Pancreas (tissue), 10 donors: Measurements from ENCODE around the gene KLHL10. TPM values are rescaled to one million over a fixed set of nuclear protein-coding genes. Genes with fewer than 3 reads are reported as not detected.
"Not testable (repeated sequence)": the region's sequence is repeated elsewhere in the genome, so short reads cannot be mapped to it uniquely, and the experiment has no call there.

Experiments used
- ATAC-seq, 4 donors: fragments of 200-7000 bp; cut with Tn5 transposase; one replicate each; pipeline versions ENCODE4 v1.8.0 to v1.9.1; 2020; ENCODE audit warnings: mild to moderate bottlenecking in 4 of 4, moderate library complexity in 4 of 4
- DNase-seq, 6 donors: peaks; one replicate each; pipeline ENCODE4 v3.0.0-alpha.2; 2020
- FAIRE-seq: peaks from 2 replicates; lab custom pipeline; 2012; peaks lifted over from hg19 to GRCh38; lab: Jason Lieb, UNC
- H3K27ac ChIP-seq, 4 donors: fragments of 200-600 bp; sonication (generic); 1 replicate in 3 of 4; 2 replicates in 1 of 4; pipeline versions ENCODE4 v1.5.0 to v1.8.0; 2020
- H3K27me3 ChIP-seq, 4 donors: fragments of 200-600 bp; one replicate each; pipeline ENCODE4 v1.8.0; 2021
- H3K36me3 ChIP-seq, 3 donors: fragments of 200-600 bp; sonication (generic) in 1 of 3; one replicate each; pipeline versions ENCODE4 v1.5.0 to v1.8.0; 2020 to 2021
- H3K4me1 ChIP-seq, 3 donors: fragments of 200-600 bp; one replicate each; pipeline ENCODE4 v1.8.0; 2021
- H3K4me3 ChIP-seq, 4 donors: fragments of 200-600 bp; sonication (generic) in 2 of 4; one replicate each; pipeline versions ENCODE4 v1.5.0 to v1.8.0; 2020 to 2021
- H3K9me3 ChIP-seq, 4 donors: fragments of 200-600 bp; one replicate each; pipeline ENCODE4 v1.8.0; 2021
- WGBS, 2 donors: extraction: QIAGEN DNeasy Blood & Tissue Kit; methylation state at CpG; one replicate each; pipeline ENCODE4 v1.1.7; 2013; 5-methylcytosine and 5-hydroxymethylcytosine counted together
- intact Hi-C, 3 donors: fragments of 100-400 bp; cut with DNase I; formaldehyde crosslinking; loops; one replicate each; pipeline versions ENCODE4 v1.11.1 to v1.14.2; 2022
- polyA plus RNA-seq, 2 donors: library from polyadenylated mRNA; stranded (reverse); fragments of 200-250 nt; gene quantifications; one replicate each; pipeline ENCODE4 v1.2.3, GENCODE V29; 2013
- total RNA-seq, 6 donors: library from RNA; stranded (reverse); fragmentation: NEBNext Ultra II Directional in 4 of 6; extraction: Animal tissue kit (Norgen Biotek cat#: 25700) in 4 of 6; gene quantifications; one replicate each; pipeline versions ENCODE4 v1.2.1 to v1.2.4, GENCODE V29; 2021 to 2023
- TF ChIP-seq, protein P1 (sequence below), 4 donors: fragments of 200-600 bp; sonication (generic) in 3 of 4; IDR thresholded peaks; one replicate each; pipeline versions ENCODE4 v1.5.0 to v1.8.0; 2021; ENCODE audit warnings: antibody characterized with exemption in 4 of 4
- donor health status: healthy with polysubstance abuse.
- donor health status: DM: no; HTN: no; CAD: no; lungs with moderate emphysema.
- donor health status: DM: no; HTN: no; CAD: no.
- donor health status: control.
- donor health status: control.
- donor health status: Bipolar disorder and iron deficiency.
- donor health status: DM: yes; HTN: yes; CAD: no.
- donor health status: DM: no; HTN: no; CAD: no.
- donor health status: DM: no; HTN: no; CAD: no.
- donor health status: DM: yes; HTN: yes; CAD: no.

Gene KLHL10
- total and polyA plus RNA-seq, 8 donors: 0.02 TPM; not detected in 7

- Histone ChIP-seq H3K4me3 (peak within 1 kb of the TSS; percentile 56 to 93 (median 84)), H3K36me3 (peaks cover 0 to 12% (median 0%) of the 10 kb centered on the region in 3 donors), H3K4me1 (peaks cover 0 to 5% (median 5%) of the 10 kb centered on the region in 3 donors), H3K27me3 (no peaks in the 10 kb centered on the region), H3K9me3 (no peaks in the 10 kb centered on the region), H3K27ac (peak within 1 kb of the TSS in 3 of 4 donors; percentile 4 to 44 (median 17))
- 1% methylated on average over 55 to 72 of the region's 72 CpGs for WGBS, 2 donors
- peak; percentile 58 to 87 (median 74) for DNase-seq
- TF ChIP-seq, protein P1, sequence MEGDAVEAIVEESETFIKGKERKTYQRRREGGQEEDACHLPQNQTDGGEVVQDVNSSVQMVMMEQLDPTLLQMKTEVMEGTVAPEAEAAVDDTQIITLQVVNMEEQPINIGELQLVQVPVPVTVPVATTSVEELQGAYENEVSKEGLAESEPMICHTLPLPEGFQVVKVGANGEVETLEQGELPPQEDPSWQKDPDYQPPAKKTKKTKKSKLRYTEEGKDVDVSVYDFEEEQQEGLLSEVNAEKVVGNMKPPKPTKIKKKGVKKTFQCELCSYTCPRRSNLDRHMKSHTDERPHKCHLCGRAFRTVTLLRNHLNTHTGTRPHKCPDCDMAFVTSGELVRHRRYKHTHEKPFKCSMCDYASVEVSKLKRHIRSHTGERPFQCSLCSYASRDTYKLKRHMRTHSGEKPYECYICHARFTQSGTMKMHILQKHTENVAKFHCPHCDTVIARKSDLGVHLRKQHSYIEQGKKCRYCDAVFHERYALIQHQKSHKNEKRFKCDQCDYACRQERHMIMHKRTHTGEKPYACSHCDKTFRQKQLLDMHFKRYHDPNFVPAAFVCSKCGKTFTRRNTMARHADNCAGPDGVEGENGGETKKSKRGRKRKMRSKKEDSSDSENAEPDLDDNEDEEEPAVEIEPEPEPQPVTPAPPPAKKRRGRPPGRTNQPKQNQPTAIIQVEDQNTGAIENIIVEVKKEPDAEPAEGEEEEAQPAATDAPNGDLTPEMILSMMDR (IDR thresholded peaks at IDR 0.05): no peak
- peak; percentile 94 to 98 (median 96) for ATAC-seq
- intact Hi-C loops: no loop called here
- no peak for FAIRE-seq
Measured at GRCh38 chr17:41835800-41836549, 1.6 kb upstream of the KLHL10 start, which contains the start of gene NT5C3B. TSS of gene NT5C3B (minus strand) at chr17:41836232. CDS start at chr17:41836193, 39 bp downstream.

GRCh38 chr17:41836550-41837196, 952 bp upstream of the KLHL10 start:
- WGBS, 2 donors: 34 to 38% methylated on average over 21 of the region's 21 CpGs
- FAIRE-seq (no peak), ATAC-seq (peak in 1 of 4 donors; percentile 2), DNase-seq (peak in 1 of 6 donors; percentile 26)
- Histone ChIP-seq H3K4me3 (peak overlapping the region; percentile 56 to 93 (median 84)), H3K36me3 (peaks cover 0 to 7% (median 0%) of the 10 kb centered on the region in 3 donors), H3K9me3 (no peaks in the 10 kb centered on the region), H3K27me3 (no peaks in the 10 kb centered on the region), H3K27ac (peak overlapping the region in 2 of 4 donors; percentile 17 to 35), H3K4me1 (peaks cover 0 to 5% (median 5%) of the 10 kb centered on the region in 3 donors)
- intact Hi-C loops: no loop called here
- TF ChIP-seq, protein P1 (IDR thresholded peaks at IDR 0.05): no peak

DNA sequence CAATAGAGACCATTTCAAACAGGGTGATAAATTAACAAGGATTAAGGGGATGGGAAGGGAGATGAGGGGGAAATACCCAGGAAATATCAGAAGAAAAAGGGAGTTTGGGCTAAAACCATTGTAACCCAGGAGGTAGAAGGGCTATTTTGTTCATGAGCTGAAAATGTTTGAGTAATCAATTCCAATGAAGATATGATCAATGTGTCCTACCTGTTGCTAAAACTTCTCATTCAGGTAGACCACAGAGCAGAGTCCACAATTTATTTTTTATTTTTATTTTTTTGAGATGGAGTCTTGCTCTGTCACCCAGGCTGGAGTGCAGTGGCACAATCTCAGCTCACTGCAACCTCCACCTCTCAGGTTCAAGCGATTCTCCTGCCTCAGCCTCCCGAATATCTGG, 1.8 kb downstream of the KLHL10 start:
- H3K27me3 ChIP-seq, H3K4me1 ChIP-seq, H3K27ac ChIP-seq, H3K36me3 ChIP-seq, FAIRE-seq, H3K9me3 ChIP-seq, intact Hi-C loops, H3K4me3 ChIP-seq, DNase-seq, ATAC-seq: not testable (repeated sequence)
- 85 to 92% methylated on average over 2 of the region's 2 CpGs for WGBS, 2 donors

DNA sequence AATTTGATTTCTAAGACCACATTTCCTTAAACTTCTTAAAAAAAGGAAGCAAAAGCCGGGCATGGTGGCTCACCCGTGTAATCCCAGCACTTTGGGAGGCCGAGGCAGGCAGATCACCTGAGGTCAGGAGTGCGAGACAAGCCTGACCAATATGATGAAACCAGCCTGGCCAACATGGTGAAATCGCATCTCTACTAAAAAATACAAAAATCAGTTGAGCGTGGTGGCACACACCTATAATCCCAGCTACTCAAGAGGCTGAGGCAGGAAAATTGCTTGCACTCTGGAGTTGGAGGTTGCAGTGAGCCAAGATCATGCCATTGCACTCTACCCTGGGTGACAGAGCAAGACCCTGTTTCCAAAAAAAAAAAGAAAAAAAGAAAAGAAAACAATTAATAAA, 3.2 kb downstream of the KLHL10 start:
- H3K27ac ChIP-seq, H3K27me3 ChIP-seq, H3K36me3 ChIP-seq, H3K4me3 ChIP-seq, H3K9me3 ChIP-seq, DNase-seq, ATAC-seq, intact Hi-C loops, H3K4me1 ChIP-seq, FAIRE-seq: not testable (repeated sequence)
- 89 to 93% methylated on average over 6 of the region's 6 CpGs for WGBS, 2 donors

DNA sequence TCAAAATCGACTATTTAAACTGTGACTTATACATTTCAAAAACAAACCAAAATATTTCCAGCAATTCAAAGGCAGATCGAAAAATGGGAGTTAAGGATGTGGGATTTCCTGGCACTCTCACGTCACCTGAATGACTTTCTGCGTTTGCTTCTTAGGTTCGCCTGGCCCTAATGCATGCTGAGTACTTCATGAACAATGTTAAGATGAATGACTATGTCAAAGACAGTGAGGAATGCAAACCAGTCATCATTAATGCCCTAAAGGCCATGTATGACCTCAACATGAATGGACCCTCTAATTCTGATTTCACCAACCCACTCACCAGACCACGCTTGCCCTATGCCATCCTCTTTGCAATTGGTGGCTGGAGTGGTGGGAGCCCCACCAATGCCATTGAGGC, 7.3 kb downstream of the KLHL10 start:
- ATAC-seq: no peak
- intact Hi-C loops: no loop called here
- no peaks in the 10 kb centered on the region for H3K27me3 ChIP-seq
- no peak for DNase-seq
- H3K9me3 ChIP-seq: no peaks in the 10 kb centered on the region
- H3K4me3 ChIP-seq: no peak overlapping the region
- H3K27ac ChIP-seq: no peak overlapping the region
- no peaks in the 10 kb centered on the region for H3K4me1 ChIP-seq
- FAIRE-seq: no peak
- 88 to 91% methylated on average over 6 of the region's 6 CpGs for WGBS, 2 donors
- H3K36me3 ChIP-seq: no peaks in the 10 kb centered on the region
- TF ChIP-seq, protein P1 (IDR thresholded peaks at IDR 0.05): no peak
